Measurements from ENCODE around the gene TBC1D5.

The TBC1D5 gene

GRCh38 chr3:17333893-17334292 lies 408.5 kb downstream of the TBC1D5 start:
- no peaks in the 10 kb centered on the region for H3K36me3 ChIP-seq (ENCODE audit: insufficient read depth)
- no peak for TF ChIP-seq CTCF (conservative IDR thresholded peaks at IDR 0.05; ENCODE audit: low read depth, low read length)
- H3K9ac ChIP-seq, result no peak overlapping the region
- H3K79me2 ChIP-seq (ENCODE audit: insufficient read depth, low read depth), result no peaks in the 10 kb centered on the region
- no peaks in the 10 kb centered on the region for H3K4me1 ChIP-seq (ENCODE audit: low read depth, poor library complexity, severe bottlenecking)
- H3K4me3 ChIP-seq (IDR thresholded peaks at IDR 0.05; ENCODE audit: insufficient read depth, low read depth, low read length), result no peak overlapping the region
- H3K4me2 ChIP-seq, result no peak overlapping the region
- H3K27me3 ChIP-seq (ENCODE audit: insufficient read depth, low read depth), result no peaks in the 10 kb centered on the region
- H2AFZ ChIP-seq (ENCODE audit: low read depth), result no peak overlapping the region
- H3K27ac ChIP-seq, result no peak overlapping the region
- H4K20me1 ChIP-seq (ENCODE audit: insufficient read depth), result no peaks in the 10 kb centered on the region

- Histone ChIP-seq H2AFZ (ENCODE audit: low read depth) (no peak overlapping the region), H3K9ac (no peak overlapping the region), H3K4me2 (no peak overlapping the region), H4K20me1 (ENCODE audit: insufficient read depth) (no peaks in the 10 kb centered on the region), H3K4me1 (ENCODE audit: low read depth, poor library complexity, severe bottlenecking) (no peaks in the 10 kb centered on the region), H3K79me2 (ENCODE audit: insufficient read depth, low read depth) (no peaks in the 10 kb centered on the region), H3K36me3 (ENCODE audit: insufficient read depth) (no peaks in the 10 kb centered on the region), H3K27me3 (ENCODE audit: insufficient read depth, low read depth) (no peaks in the 10 kb centered on the region), H3K4me3 (IDR thresholded peaks at IDR 0.05; ENCODE audit: insufficient read depth, low read depth, low read length) (no peak overlapping the region), H3K27ac (no peak overlapping the region)
- no peak for TF ChIP-seq CTCF (conservative IDR thresholded peaks at IDR 0.05; ENCODE audit: low read depth, low read length)
Measured at GRCh38 chr3:17333446-17333845, 409.0 kb downstream of the TBC1D5 start.

GRCh38 chr3:17330660-17331059 lies 411.8 kb downstream of the TBC1D5 start:
- Histone ChIP-seq H3K27ac (no peak overlapping the region), H3K4me2 (no peak overlapping the region), H3K9ac (no peak overlapping the region), H3K79me2 (ENCODE audit: insufficient read depth, low read depth) (no peaks in the 10 kb centered on the region), H4K20me1 (ENCODE audit: insufficient read depth) (no peaks in the 10 kb centered on the region), H2AFZ (ENCODE audit: low read depth) (no peak overlapping the region), H3K4me3 (IDR thresholded peaks at IDR 0.05; ENCODE audit: insufficient read depth, low read depth, low read length) (no peak overlapping the region), H3K27me3 (ENCODE audit: insufficient read depth, low read depth) (no peaks in the 10 kb centered on the region), H3K36me3 (ENCODE audit: insufficient read depth) (no peaks in the 10 kb centered on the region), H3K4me1 (ENCODE audit: low read depth, poor library complexity, severe bottlenecking) (no peaks in the 10 kb centered on the region)
- no peak for TF ChIP-seq CTCF (conservative IDR thresholded peaks at IDR 0.05; ENCODE audit: low read depth, low read length)

- Histone ChIP-seq H3K79me2 (ENCODE audit: insufficient read depth, low read depth) (no peaks in the 10 kb centered on the region), H2AFZ (ENCODE audit: low read depth) (no peak overlapping the region), H3K4me1 (ENCODE audit: low read depth, poor library complexity, severe bottlenecking) (no peaks in the 10 kb centered on the region), H3K9ac (no peak overlapping the region), H4K20me1 (ENCODE audit: insufficient read depth) (no peaks in the 10 kb centered on the region), H3K27ac (no peak overlapping the region), H3K27me3 (ENCODE audit: insufficient read depth, low read depth) (no peaks in the 10 kb centered on the region), H3K36me3 (ENCODE audit: insufficient read depth) (no peaks in the 10 kb centered on the region), H3K4me3 (IDR thresholded peaks at IDR 0.05; ENCODE audit: insufficient read depth, low read depth, low read length) (no peak overlapping the region), H3K4me2 (no peak overlapping the region)
- no peak for TF ChIP-seq CTCF (conservative IDR thresholded peaks at IDR 0.05; ENCODE audit: low read depth, low read length)
Measured at GRCh38 chr3:17329927-17330326, 412.5 kb downstream of the TBC1D5 start.
